Vagina (tissue), 2 donors: Measurements from ENCODE around the gene PTTG1IP.

Source experiments
- CTCF ChIP-seq, 3 experiments: fragments of 450-650 bp in 2 of 3; fragments of 200-600 bp in 1 of 3; sonication (generic) in 1 of 3; IDR thresholded peaks; one replicate each; pipeline ENCODE4 v1.5.1; 2017 to 2019; ENCODE audit warnings: antibody characterized with exemption in 3 of 3, mild to moderate bottlenecking in 2 of 3, moderate library complexity in 2 of 3
- POLR2A ChIP-seq, 2 donors: fragments of 450-650 bp; IDR thresholded peaks; one replicate each; pipeline ENCODE4 v1.6.1; 2017; ENCODE audit warnings: antibody characterized with exemption in 2 of 2, mild to moderate bottlenecking in 2 of 2, moderate library complexity in 2 of 2
- POLR2AphosphoS5 ChIP-seq, 2 donors: sonication (generic); formaldehyde crosslinking; IDR thresholded peaks; one replicate each; pipeline ENCODE4 v1.9.0; 2017; ENCODE audit warnings: antibody characterized with exemption in 2 of 2, mild to moderate bottlenecking in 2 of 2, low read depth in 1 of 2; ENCODE audit not compliant: insufficient read depth in 1 of 2

GRCh38 chr21:44854391-44854663, 19.2 kb downstream of the PTTG1IP start:
- no peak for TF ChIP-seq CTCF (IDR thresholded peaks at IDR 0.05)
- no peak for TF ChIP-seq POLR2AphosphoS5 (IDR thresholded peaks at IDR 0.05; ENCODE audit: insufficient read depth in 1 of 2, low read depth in 1 of 2)
- no peak for TF ChIP-seq POLR2A (IDR thresholded peaks at IDR 0.05)
